Measurements from ENCODE around the gene PDE4B.

GRCh38 chr1:66207484-66207883 is 414.8 kb downstream of the PDE4B start:
- TF ChIP-seq YY1 (IDR thresholded peaks at IDR 0.05; ENCODE audit: borderline replicate concordance in 1 of 3, control insufficient read depth in 1 of 3, extremely low read depth in 1 of 3, insufficient read depth in 3 of 3, insufficient read length in 1 of 3, insufficient replicate concordance in 2 of 3, low read depth in 1 of 3, low read length in 2 of 3): no peak
- TF ChIP-seq MTA2 (IDR thresholded peaks at IDR 0.05; ENCODE audit: low read depth): no peak
- no peak for TF ChIP-seq SMC3 (conservative IDR thresholded peaks at IDR 0.05; ENCODE audit: insufficient read depth, low read depth, low read length)
- no peak for TF ChIP-seq HDAC6 (IDR thresholded peaks at IDR 0.05; ENCODE audit: low read depth, low read length)
- no peak for TF ChIP-seq TAF1 (IDR thresholded peaks at IDR 0.05; ENCODE audit: control insufficient read depth, extremely low read depth, insufficient read depth, low read length, severe bottlenecking)
- TF ChIP-seq CTCF (IDR thresholded peaks at IDR 0.05 in 2 of 3, conservative IDR thresholded peaks at IDR 0.05 in 1 of 3; ENCODE audit: insufficient read depth in 2 of 3, low read depth in 1 of 3, low read length in 3 of 3): no peak
- no peak for TF ChIP-seq SETDB1 (IDR thresholded peaks at IDR 0.05; ENCODE audit: low read length)
- TF ChIP-seq POLR2A (conservative IDR thresholded peaks at IDR 0.05): no peak
- no peak for TF ChIP-seq NR3C1 (CRISPR knock-in tag; IDR thresholded peaks at IDR 0.05)
